Mucosa of descending colon (tissue), 3 donors: ENCODE measurements around the gene RBCK1. TPM values are rescaled to one million over a fixed set of nuclear protein-coding genes. Genes with fewer than 3 reads are reported as not detected.

ENCODE experiments used
- ATAC-seq: fragments of 200-7000 bp; cut with Tn5 transposase; one replicate; pipeline ENCODE4 v1.9.1; 2020; ENCODE audit warnings: mild to moderate bottlenecking, moderate library complexity
- DNase-seq, 3 donors: peaks; one replicate each; pipeline ENCODE4 v3.0.0-alpha.2; 2020
- H3K36me3 ChIP-seq: fragments of 200-600 bp; one replicate; pipeline ENCODE4 v1.8.0; 2021; ENCODE audit warnings: low read depth, mild to moderate bottlenecking
- H3K4me1 ChIP-seq: fragments of 200-600 bp; one replicate; pipeline ENCODE4 v1.8.0; 2021; ENCODE audit warnings: low read depth, mild to moderate bottlenecking
- H3K4me3 ChIP-seq: fragments of 200-600 bp; one replicate; pipeline ENCODE4 v1.8.0; 2021; ENCODE audit warnings: mild to moderate bottlenecking
- H3K9me3 ChIP-seq: fragments of 200-600 bp; one replicate; pipeline ENCODE4 v1.8.0; 2021; ENCODE audit warnings: mild to moderate bottlenecking
- intact Hi-C, 2 donors: fragments of 100-400 bp; cut with DNase I in 1 of 2; cut with micrococcal nuclease in 1 of 2; formaldehyde crosslinking; loops; one replicate each; pipeline versions ENCODE4 v1.11.0 to v1.11.1; 2022; cut with DNase I, micrococcal nuclease
- total RNA-seq, 3 donors: library from RNA; stranded (reverse); fragmentation: NEBNext Ultra II Directional in 2 of 3; extraction: Animal tissue kit (Norgen Biotek cat#: 25700) in 2 of 3; gene quantifications; one replicate each; pipeline versions ENCODE4 v1.2.1 to v1.2.4, GENCODE V29; 2021 to 2023
- TF ChIP-seq, protein P1 (sequence below): fragments of 200-600 bp; IDR thresholded peaks from one replicate; pipeline ENCODE4 v1.8.0; 2022; ENCODE audit warnings: antibody characterized with exemption, mild to moderate bottlenecking
- donor health status: DM: no; HTN: no; CAD: no; lungs with moderate emphysema.
- donor health status: DM: no; HTN: no; CAD: no.
- donor health status: DM: no; HTN: yes; CAD: no.

The RBCK1 gene
- total RNA-seq, 3 donors from 2014 or later: 97.5 to 124 (median 117) TPM

DNA sequence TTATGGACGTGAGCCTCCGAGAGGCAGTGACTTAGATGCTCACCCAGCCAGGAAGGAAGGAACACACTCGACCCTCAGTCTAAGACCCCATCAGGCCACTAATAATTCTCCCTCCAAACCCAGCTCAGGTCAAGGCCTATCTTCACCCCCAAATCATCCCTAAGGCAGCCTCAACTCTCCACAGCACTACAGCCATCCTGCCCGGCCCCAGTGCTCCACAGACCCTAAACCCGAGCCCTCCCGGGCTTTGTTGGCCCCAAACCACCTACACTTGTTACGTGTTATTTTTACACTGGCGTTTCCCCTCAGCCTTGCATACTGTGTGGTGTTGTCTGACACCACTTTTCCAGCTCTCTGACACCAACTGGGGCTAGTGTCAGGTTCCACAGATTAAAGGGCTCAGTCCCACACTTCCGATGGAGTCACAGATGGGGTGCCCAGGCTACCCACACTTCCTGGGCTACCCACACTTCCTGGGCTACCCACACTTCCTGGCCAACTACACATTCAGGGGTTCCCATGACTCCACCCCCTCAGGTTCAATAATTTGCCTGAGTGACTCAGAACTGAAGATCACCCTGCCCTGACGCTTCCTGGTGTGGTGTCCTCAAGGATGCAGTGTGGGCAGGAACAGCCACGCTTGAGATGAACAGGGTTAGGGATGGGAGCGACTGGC, 25.3 kb downstream of the RBCK1 start:
- DNase-seq: no peak
- no peaks in the 10 kb centered on the region for H3K36me3 ChIP-seq
- H3K4me3 ChIP-seq: no peak overlapping the region
- ATAC-seq: peak; percentile 57
- TF ChIP-seq, protein P1, sequence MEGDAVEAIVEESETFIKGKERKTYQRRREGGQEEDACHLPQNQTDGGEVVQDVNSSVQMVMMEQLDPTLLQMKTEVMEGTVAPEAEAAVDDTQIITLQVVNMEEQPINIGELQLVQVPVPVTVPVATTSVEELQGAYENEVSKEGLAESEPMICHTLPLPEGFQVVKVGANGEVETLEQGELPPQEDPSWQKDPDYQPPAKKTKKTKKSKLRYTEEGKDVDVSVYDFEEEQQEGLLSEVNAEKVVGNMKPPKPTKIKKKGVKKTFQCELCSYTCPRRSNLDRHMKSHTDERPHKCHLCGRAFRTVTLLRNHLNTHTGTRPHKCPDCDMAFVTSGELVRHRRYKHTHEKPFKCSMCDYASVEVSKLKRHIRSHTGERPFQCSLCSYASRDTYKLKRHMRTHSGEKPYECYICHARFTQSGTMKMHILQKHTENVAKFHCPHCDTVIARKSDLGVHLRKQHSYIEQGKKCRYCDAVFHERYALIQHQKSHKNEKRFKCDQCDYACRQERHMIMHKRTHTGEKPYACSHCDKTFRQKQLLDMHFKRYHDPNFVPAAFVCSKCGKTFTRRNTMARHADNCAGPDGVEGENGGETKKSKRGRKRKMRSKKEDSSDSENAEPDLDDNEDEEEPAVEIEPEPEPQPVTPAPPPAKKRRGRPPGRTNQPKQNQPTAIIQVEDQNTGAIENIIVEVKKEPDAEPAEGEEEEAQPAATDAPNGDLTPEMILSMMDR: no peak
- intact Hi-C loops: no loop called here
- H3K9me3 ChIP-seq: no peaks in the 10 kb centered on the region
- no peaks in the 10 kb centered on the region for H3K4me1 ChIP-seq

DNA sequence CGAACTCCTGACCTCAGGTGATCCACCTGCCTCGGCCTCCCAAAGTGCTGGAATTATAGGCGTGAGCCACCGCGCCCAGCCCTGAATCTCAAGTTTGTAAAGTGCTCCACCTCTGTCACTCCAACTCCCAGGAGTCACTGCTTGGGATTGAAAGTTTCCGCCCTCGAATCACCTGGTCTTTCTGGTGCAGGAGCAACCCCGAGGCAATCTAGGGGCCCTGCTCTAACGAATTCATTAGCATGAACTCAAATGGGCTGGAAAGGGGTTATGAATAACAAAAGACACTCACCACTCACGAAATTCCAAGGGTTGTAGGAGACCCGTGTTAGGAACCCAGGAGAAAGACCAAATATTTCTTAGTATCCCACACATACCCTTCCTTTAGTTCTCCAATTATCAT, 26.1 kb downstream of the RBCK1 start:
- DNase-seq (no peak), ATAC-seq (no peak)
- Histone ChIP-seq H3K4me3 (no peak overlapping the region), H3K9me3 (no peaks in the 10 kb centered on the region), H3K36me3 (no peaks in the 10 kb centered on the region), H3K4me1 (peaks cover 2% of the 10 kb centered on the region)
- TF ChIP-seq, protein P1: no peak
- intact Hi-C loops: no loop called here

DNA sequence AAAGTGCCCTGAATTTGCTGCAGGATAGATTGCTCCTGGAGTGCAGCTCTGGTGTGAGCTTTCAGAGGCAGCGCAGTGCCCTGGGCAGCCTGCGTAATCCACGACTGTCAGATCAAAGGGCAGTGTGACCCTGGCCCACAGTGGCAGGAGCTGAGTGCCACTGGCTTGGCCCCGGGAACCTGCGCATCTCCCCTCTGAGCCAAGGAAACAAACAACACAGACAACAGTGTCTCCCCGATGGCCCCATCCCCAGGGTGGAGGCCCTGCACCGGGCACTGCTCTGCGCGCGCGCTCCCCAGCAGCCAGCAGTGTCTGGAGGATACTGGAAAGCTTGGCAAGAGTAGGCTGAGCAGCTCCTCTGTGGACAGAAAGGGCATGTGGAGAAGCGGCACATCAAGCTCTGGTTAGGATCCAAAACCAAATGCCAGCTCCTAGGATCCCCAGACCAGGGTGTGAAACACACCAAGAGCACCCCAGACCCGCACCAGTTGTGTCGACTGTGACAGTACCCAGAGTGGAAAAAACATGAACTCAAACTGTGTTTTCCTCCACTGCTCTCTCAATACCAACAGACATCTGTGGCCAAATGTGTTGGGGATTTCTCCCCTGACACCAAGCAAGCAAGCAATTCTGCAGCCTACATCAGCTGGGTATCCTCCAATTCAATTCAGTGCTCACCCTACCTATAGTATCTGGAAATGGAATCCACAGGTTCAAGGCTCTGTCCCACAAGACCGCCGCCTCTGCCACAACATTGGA, 26.7 kb downstream of the RBCK1 start:
- ATAC-seq: no peak
- no peaks in the 10 kb centered on the region for H3K36me3 ChIP-seq
- intact Hi-C loops: no loop called here
- peaks cover 2% of the 10 kb centered on the region for H3K4me1 ChIP-seq
- H3K9me3 ChIP-seq: no peaks in the 10 kb centered on the region
- DNase-seq: no peak
- TF ChIP-seq, protein P1: no peak
- no peak overlapping the region for H3K4me3 ChIP-seq

DNA sequence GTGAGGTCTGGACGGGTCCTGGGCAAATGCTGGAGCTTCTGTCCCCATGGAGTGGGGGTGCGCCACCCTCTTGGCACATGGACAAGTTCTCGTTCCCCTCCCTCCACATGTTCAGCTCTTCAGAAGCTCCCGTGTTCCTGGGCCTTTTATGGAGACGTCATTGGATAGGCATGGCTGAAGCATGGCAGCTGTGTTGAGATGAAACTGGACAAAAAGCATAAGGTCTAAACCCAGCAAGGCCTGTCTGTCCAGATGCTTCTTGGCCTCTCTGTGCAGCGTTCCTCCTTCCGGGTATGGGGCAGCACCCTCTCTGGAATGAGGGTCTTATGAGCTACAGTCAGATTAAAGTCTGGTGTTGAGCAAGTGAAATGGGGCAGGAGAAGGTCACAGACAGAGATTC, 27.5 kb downstream of the RBCK1 start:
- H3K4me1 ChIP-seq: peaks cover 2% of the 10 kb centered on the region
- ATAC-seq (no peak), DNase-seq (no peak)
- H3K9me3 ChIP-seq: no peaks in the 10 kb centered on the region
- no peak overlapping the region for H3K4me3 ChIP-seq
- intact Hi-C loops: no loop called here
- peaks cover 2% of the 10 kb centered on the region for H3K36me3 ChIP-seq
- TF ChIP-seq, protein P1: no peak

DNA sequence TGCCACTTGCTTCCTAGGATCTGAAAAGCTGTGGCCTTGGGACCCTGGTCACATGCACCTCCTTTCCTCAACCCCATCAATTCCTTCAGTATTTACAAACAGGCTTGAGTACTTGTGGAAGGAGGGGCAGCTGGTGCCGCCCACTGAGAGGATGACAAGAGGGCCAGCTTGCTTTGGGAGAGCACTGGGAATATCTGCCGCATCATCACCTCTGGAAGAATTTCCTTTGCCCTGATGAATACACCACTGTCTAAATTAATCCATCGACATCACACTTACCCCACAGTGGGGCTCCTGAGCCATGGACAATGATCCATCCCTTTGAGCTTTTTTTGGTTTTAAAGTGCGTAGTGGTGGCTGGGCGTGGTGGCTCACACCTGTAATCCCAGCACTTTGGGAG, 28.4 kb downstream of the RBCK1 start:
- Histone ChIP-seq H3K9me3 (no peaks in the 10 kb centered on the region), H3K4me3 (no peak overlapping the region), H3K4me1 (peaks cover 2% of the 10 kb centered on the region), H3K36me3 (peaks cover 10% of the 10 kb centered on the region)
- DNase-seq (no peak), ATAC-seq (no peak)
- TF ChIP-seq, protein P1: no peak
- intact Hi-C loops: no loop called here
